GM19468 (cell line): Measurements from ENCODE around the gene OR5H14.
"Not testable (repeated sequence)": the region's sequence is repeated elsewhere in the genome, so short reads cannot be mapped to it uniquely, and the experiment has no call there.

Source experiments
- ATAC-seq: cut with Tn5 transposase; IDR thresholded peaks from one replicate; pipeline ENCODE4 v1.9.1; 2021; ENCODE audit warnings: mild to moderate bottlenecking, moderate library complexity, moderate number of reproducible peaks; ENCODE audit not compliant: unreplicated experiment; ENCODE audit errors: extremely low read depth

OR5H14 gene

GRCh38 chr3:98147179-98147578 is at the start of gene OR5H14:
Gene OR5H14, plus strand, starts transcription at chr3:98147479. Its CDS starts 1,907 bp downstream, at chr3:98149386.
- ATAC-seq, result no peak

- ATAC-seq, result no peak
Observed at GRCh38 chr3:98099848-98100247, 47.4 kb upstream of the OR5H14 start.

- ATAC-seq, result no peak
Observed at GRCh38 chr3:98108162-98108561, 39.1 kb upstream of the OR5H14 start.

GRCh38 chr3:98109807-98110549 is 37.3 kb upstream of the OR5H14 start:
- no peak for ATAC-seq

GRCh38 chr3:98110550-98110908 is 36.8 kb upstream of the OR5H14 start:
- ATAC-seq, result no peak

- ATAC-seq, result no peak
Observed at GRCh38 chr3:98114264-98114663, 33.0 kb upstream of the OR5H14 start.

GRCh38 chr3:98115717-98116116 is 31.6 kb upstream of the OR5H14 start:
- no peak for ATAC-seq

GRCh38 chr3:98130421-98130820 is 16.9 kb upstream of the OR5H14 start, which contains the start of gene OR5H1:
Gene OR5H1, plus strand, starts transcription at chr3:98130721. Its CDS starts 1,977 bp downstream, at chr3:98132698.
- ATAC-seq, result no peak

- ATAC-seq, result no peak
Observed at GRCh38 chr3:98136631-98137030, 10.6 kb upstream of the OR5H14 start.

GRCh38 chr3:98137826-98138557 is 9.3 kb upstream of the OR5H14 start:
- ATAC-seq, result not testable (repeated sequence)

- no peak for ATAC-seq
Observed at GRCh38 chr3:98140531-98140930, 6.7 kb upstream of the OR5H14 start.

GRCh38 chr3:98148751-98149150 is 1.5 kb downstream of the OR5H14 start:
- ATAC-seq, result no peak

GRCh38 chr3:98149456-98149855 is 2.2 kb downstream of the OR5H14 start:
- not testable (repeated sequence) for ATAC-seq

GRCh38 chr3:98151241-98151640 is 4.0 kb downstream of the OR5H14 start:
- no peak for ATAC-seq

GRCh38 chr3:98166396-98166795 is 19.1 kb downstream of the OR5H14 start, which contains the start of gene OR5H15:
Gene OR5H15, plus strand, starts transcription at chr3:98166696. Its CDS starts 2,004 bp downstream, at chr3:98168700.
- no peak for ATAC-seq

- ATAC-seq, result no peak
Observed at GRCh38 chr3:98171071-98171470, 23.8 kb downstream of the OR5H14 start.

GRCh38 chr3:98172621-98173020 is 25.3 kb downstream of the OR5H14 start:
- no peak for ATAC-seq

- ATAC-seq, result no peak
Observed at GRCh38 chr3:98180319-98180890, 33.1 kb downstream of the OR5H14 start.

GRCh38 chr3:98182196-98182595 is 34.9 kb downstream of the OR5H14 start:
- no peak for ATAC-seq

- no peak for ATAC-seq
Observed at GRCh38 chr3:98185180-98185579, 37.9 kb downstream of the OR5H14 start.

GRCh38 chr3:98188545-98188944 is 41.3 kb downstream of the OR5H14 start:
- ATAC-seq, result no peak
